ENCODE measurements around the gene NCKAP5.

Gene NCKAP5

GRCh38 chr2:133352719-133353118, 215.5 kb downstream of the NCKAP5 start:
- Histone ChIP-seq H3K27me3 (ENCODE audit: insufficient read depth, low read length) (no peaks in the 10 kb centered on the region), H3K4me1 (ENCODE audit: insufficient read depth, low read length) (no peaks in the 10 kb centered on the region)
- WGBS, result 89% methylated on average over 1 of the region's 1 CpG

GRCh38 chr2:133346654-133347053, 221.6 kb downstream of the NCKAP5 start:
- Histone ChIP-seq H3K4me3 (ENCODE audit: low read length) (no peak overlapping the region), H3K27me3 (ENCODE audit: insufficient read depth, low read length) (no peaks in the 10 kb centered on the region), H3K9me3 (ENCODE audit: insufficient read depth, low read depth, low read length) (no peaks in the 10 kb centered on the region), H3K9ac (ENCODE audit: low read depth, low read length) (no peak overlapping the region), H3K36me3 (ENCODE audit: insufficient read depth, low read length) (no peaks in the 10 kb centered on the region), H3K27ac (ENCODE audit: low read depth, low read length) (no peak overlapping the region), H3K4me1 (ENCODE audit: insufficient read depth, low read length) (peaks cover 8% of the 10 kb centered on the region; the same call in 1 of the 2 replicates)
- WGBS, result 96% methylated on average over 4 of the region's 4 CpGs

More at GRCh38 chr2:133352719-133353118, 215.5 kb downstream of the NCKAP5 start:
- Histone ChIP-seq H3K36me3 (ENCODE audit: insufficient read depth, low read length) (no peaks in the 10 kb centered on the region), H3K9me3 (ENCODE audit: insufficient read depth, low read depth, low read length) (no peaks in the 10 kb centered on the region), H3K4me3 (ENCODE audit: low read length) (no peak overlapping the region), H3K9ac (ENCODE audit: low read depth, low read length) (no peak overlapping the region), H3K27ac (ENCODE audit: low read depth, low read length) (no peak overlapping the region)

GRCh38 chr2:133345638-133346037, 222.6 kb downstream of the NCKAP5 start:
- peaks cover 8% of the 10 kb centered on the region; the same call in 1 of the 2 replicates for H3K4me1 ChIP-seq (ENCODE audit: insufficient read depth, low read length)
- H3K36me3 ChIP-seq (ENCODE audit: insufficient read depth, low read length), result no peaks in the 10 kb centered on the region
- H3K9ac ChIP-seq (ENCODE audit: low read depth, low read length), result no peak overlapping the region
- H3K9me3 ChIP-seq (ENCODE audit: insufficient read depth, low read depth, low read length), result no peaks in the 10 kb centered on the region
- H3K4me3 ChIP-seq (ENCODE audit: low read length), result no peak overlapping the region
- H3K27me3 ChIP-seq (ENCODE audit: insufficient read depth, low read length), result no peaks in the 10 kb centered on the region
- no peak overlapping the region for H3K27ac ChIP-seq (ENCODE audit: low read depth, low read length)
- 98% methylated on average over 1 of the region's 1 CpG for WGBS

GRCh38 chr2:133344849-133345248, 223.4 kb downstream of the NCKAP5 start:
- 95% methylated on average over 6 of the region's 6 CpGs for WGBS
- no peak overlapping the region for H3K27ac ChIP-seq (ENCODE audit: low read depth, low read length)
- H3K4me1 ChIP-seq (ENCODE audit: insufficient read depth, low read length), result peaks cover 8% of the 10 kb centered on the region; the same call in 1 of the 2 replicates
- H3K4me3 ChIP-seq (ENCODE audit: low read length), result no peak overlapping the region
- no peaks in the 10 kb centered on the region for H3K27me3 ChIP-seq (ENCODE audit: insufficient read depth, low read length)
- H3K36me3 ChIP-seq (ENCODE audit: insufficient read depth, low read length), result no peaks in the 10 kb centered on the region
- no peak overlapping the region for H3K9ac ChIP-seq (ENCODE audit: low read depth, low read length)
- no peaks in the 10 kb centered on the region for H3K9me3 ChIP-seq (ENCODE audit: insufficient read depth, low read depth, low read length)

- Histone ChIP-seq H3K27ac (ENCODE audit: low read depth, low read length) (no peak overlapping the region), H3K27me3 (ENCODE audit: insufficient read depth, low read length) (no peaks in the 10 kb centered on the region), H3K36me3 (ENCODE audit: insufficient read depth, low read length) (no peaks in the 10 kb centered on the region), H3K9me3 (ENCODE audit: insufficient read depth, low read depth, low read length) (no peaks in the 10 kb centered on the region), H3K4me3 (ENCODE audit: low read length) (no peak overlapping the region), H3K4me1 (ENCODE audit: insufficient read depth, low read length) (peaks cover 8% of the 10 kb centered on the region; the same call in 1 of the 2 replicates), H3K9ac (ENCODE audit: low read depth, low read length) (no peak overlapping the region)
Measured at GRCh38 chr2:133343018-133343352, 225.3 kb downstream of the NCKAP5 start.

- Histone ChIP-seq H3K27ac (ENCODE audit: low read depth, low read length) (no peak overlapping the region), H3K36me3 (ENCODE audit: insufficient read depth, low read length) (no peaks in the 10 kb centered on the region), H3K9me3 (ENCODE audit: insufficient read depth, low read depth, low read length) (no peaks in the 10 kb centered on the region), H3K4me3 (ENCODE audit: low read length) (no peak overlapping the region), H3K9ac (ENCODE audit: low read depth, low read length) (no peak overlapping the region), H3K27me3 (ENCODE audit: insufficient read depth, low read length) (no peaks in the 10 kb centered on the region), H3K4me1 (ENCODE audit: insufficient read depth, low read length) (peaks cover 8% of the 10 kb centered on the region; the same call in 1 of the 2 replicates)
- 62% methylated on average over 2 of the region's 2 CpGs for WGBS
Measured at GRCh38 chr2:133342286-133343017, 225.8 kb downstream of the NCKAP5 start.

GRCh38 chr2:133341575-133341974, 226.7 kb downstream of the NCKAP5 start:
- H3K27me3 ChIP-seq (ENCODE audit: insufficient read depth, low read length), result no peaks in the 10 kb centered on the region
- H3K9me3 ChIP-seq (ENCODE audit: insufficient read depth, low read depth, low read length), result no peaks in the 10 kb centered on the region
- H3K27ac ChIP-seq (ENCODE audit: low read depth, low read length), result no peak overlapping the region
- WGBS, result 96% methylated on average over 2 of the region's 2 CpGs
- H3K4me1 ChIP-seq (ENCODE audit: insufficient read depth, low read length), result peaks cover 8% of the 10 kb centered on the region; the same call in 1 of the 2 replicates
- H3K36me3 ChIP-seq (ENCODE audit: insufficient read depth, low read length), result no peaks in the 10 kb centered on the region
- no peak overlapping the region for H3K4me3 ChIP-seq (ENCODE audit: low read length)
- H3K9ac ChIP-seq (ENCODE audit: low read depth, low read length), result no peak overlapping the region

GRCh38 chr2:133338224-133338623, 230.0 kb downstream of the NCKAP5 start:
- no peak overlapping the region for H3K9ac ChIP-seq (ENCODE audit: low read depth, low read length)
- H3K4me1 ChIP-seq (ENCODE audit: insufficient read depth, low read length), result peaks cover 21% of the 10 kb centered on the region
- no peaks in the 10 kb centered on the region for H3K27me3 ChIP-seq (ENCODE audit: insufficient read depth, low read length)
- no peak overlapping the region for H3K27ac ChIP-seq (ENCODE audit: low read depth, low read length)
- no peaks in the 10 kb centered on the region for H3K9me3 ChIP-seq (ENCODE audit: insufficient read depth, low read depth, low read length)
- 50% methylated on average over 1 of the region's 1 CpG for WGBS
- no peaks in the 10 kb centered on the region for H3K36me3 ChIP-seq (ENCODE audit: insufficient read depth, low read length)
- H3K4me3 ChIP-seq (ENCODE audit: low read length), result no peak overlapping the region

GRCh38 chr2:133334923-133335322, 233.3 kb downstream of the NCKAP5 start:
- Histone ChIP-seq H3K9ac (ENCODE audit: low read depth, low read length) (no peak overlapping the region), H3K27ac (ENCODE audit: low read depth, low read length) (no peak overlapping the region), H3K36me3 (ENCODE audit: insufficient read depth, low read length) (no peaks in the 10 kb centered on the region), H3K4me3 (ENCODE audit: low read length) (no peak overlapping the region), H3K27me3 (ENCODE audit: insufficient read depth, low read length) (no peaks in the 10 kb centered on the region), H3K4me1 (ENCODE audit: insufficient read depth, low read length) (peaks cover 12% of the 10 kb centered on the region), H3K9me3 (ENCODE audit: insufficient read depth, low read depth, low read length) (no peaks in the 10 kb centered on the region)
- 53% methylated on average over 3 of the region's 3 CpGs for WGBS

- H3K36me3 ChIP-seq (ENCODE audit: insufficient read depth, low read length), result no peaks in the 10 kb centered on the region
- H3K27me3 ChIP-seq (ENCODE audit: insufficient read depth, low read length), result no peaks in the 10 kb centered on the region
- peaks cover 12% of the 10 kb centered on the region for H3K4me1 ChIP-seq (ENCODE audit: insufficient read depth, low read length)
- no peak overlapping the region for H3K9ac ChIP-seq (ENCODE audit: low read depth, low read length)
- no peak overlapping the region for H3K27ac ChIP-seq (ENCODE audit: low read depth, low read length)
- no peaks in the 10 kb centered on the region for H3K9me3 ChIP-seq (ENCODE audit: insufficient read depth, low read depth, low read length)
- 71% methylated on average over 6 of the region's 6 CpGs for WGBS
- no peak overlapping the region for H3K4me3 ChIP-seq (ENCODE audit: low read length)
Measured at GRCh38 chr2:133333181-133333580, 235.1 kb downstream of the NCKAP5 start.

- Histone ChIP-seq H3K9me3 (ENCODE audit: insufficient read depth, low read depth, low read length) (no peaks in the 10 kb centered on the region), H3K4me1 (ENCODE audit: insufficient read depth, low read length) (peaks cover 20% of the 10 kb centered on the region), H3K4me3 (ENCODE audit: low read length) (no peak overlapping the region), H3K27ac (ENCODE audit: low read depth, low read length) (no peak overlapping the region), H3K36me3 (ENCODE audit: insufficient read depth, low read length) (no peaks in the 10 kb centered on the region), H3K27me3 (ENCODE audit: insufficient read depth, low read length) (no peaks in the 10 kb centered on the region), H3K9ac (ENCODE audit: low read depth, low read length) (no peak overlapping the region)
- WGBS, result 92% methylated on average over 6 of the region's 6 CpGs
Measured at GRCh38 chr2:133331436-133331835, 236.8 kb downstream of the NCKAP5 start.
